K562 (cell line): ENCODE measurements around the gene ACOX1. TPM values are rescaled to one million over a fixed set of nuclear protein-coding genes. Genes with fewer than 3 reads are reported as not detected.
A peak's percentile ranks its signal among the peaks of the same experiment; 100 is the strongest.

Source experiments
- ATAC-seq: fragments of 200-7000 bp; cut with Tn5 transposase; 3 replicates; pipeline ENCODE4 v1.9.1; 2020; ENCODE audit warnings: moderate library complexity
- BruUV-seq: library from RNA; stranded (reverse); fragments of 400-500 nt; replicated peaks from 2 replicates; lab custom pipeline; 2021; lab: Mats Ljungman, UMichigan
- CTCF ChIA-PET: fragments of 300-600 bp; formaldehyde crosslinking; extraction: SDS; loops from one replicate; lab custom pipeline; 2021; ENCODE audit warnings: low intra/inter-chr PET ratio; lab: Yijun Ruan, JAX
- POLR2A ChIA-PET: fragments of 300-600, 350-650 bp; sonication (Branson Sonifier 250); formaldehyde crosslinking; extraction: SDS; loops from one replicate; lab custom pipeline; 2021; ENCODE audit warnings: antibody characterized with exemption, inconsistent platforms; lab: Yijun Ruan, JAX
- DNase-seq, 4 experiments: peaks; one replicate each; pipeline versions ENCODE4 v3.0.0 to v3.0.0-alpha.2; 2011 to 2018; ENCODE audit warnings: low spot score in 3 of 4, mixed read lengths in 3 of 4; ENCODE audit errors: extremely low read depth in 1 of 4
- FAIRE-seq: peaks from 2 replicates; lab custom pipeline; 2011; peaks lifted over from hg19 to GRCh38; lab: Jason Lieb, UNC
- H2AFZ ChIP-seq: 2 replicates; pipeline ENCODE4 v1.6.0; 2011; ENCODE audit warnings: low read depth, low read length, control low read depth, inconsistent platforms
- H3K27ac ChIP-seq: fragments of 200-600 bp; 3 replicates; pipeline ENCODE4 v1.8.0; 2011; ENCODE audit warnings: low read depth, mild to moderate bottlenecking, control low read depth, inconsistent platforms, low read length, moderate library complexity, mixed read lengths; ENCODE audit errors: extremely low read depth
- H3K27me3 ChIP-seq, 2 experiments: fragments of 300-600 bp in 1 of 2; 2 replicates in 1 of 2; 3 replicates in 1 of 2; pipeline versions ENCODE4 v1.6.0 to v1.8.0; 2011; ENCODE audit warnings: inconsistent platforms in 2 of 2, low read length in 2 of 2, mild to moderate bottlenecking in 1 of 2, mixed read lengths in 1 of 2, moderate library complexity in 1 of 2; ENCODE audit not compliant: control insufficient read depth in 2 of 2, insufficient read depth in 2 of 2
- H3K36me3 ChIP-seq: fragments of 300-600 bp; 3 replicates; pipeline ENCODE4 v1.8.0; 2011; ENCODE audit warnings: mild to moderate bottlenecking, low read length, inconsistent platforms; ENCODE audit not compliant: control insufficient read depth, insufficient read depth
- H3K4me1 ChIP-seq, 2 experiments: fragments of 200-600 bp in 1 of 2; replicated peaks in 1 of 2; 2 replicates in 1 of 2; 3 replicates in 1 of 2; pipeline versions ENCODE4 v1.5.1 to v1.8.0; 2011; ENCODE audit warnings: inconsistent platforms in 2 of 2, low read length in 2 of 2, mild to moderate bottlenecking in 1 of 2, mixed read lengths in 1 of 2, moderate library complexity in 1 of 2; ENCODE audit not compliant: control insufficient read depth in 2 of 2, insufficient read depth in 2 of 2
- H3K4me2 ChIP-seq: 2 replicates; pipeline ENCODE4 v1.6.1; 2011; ENCODE audit warnings: low read length, control low read depth, inconsistent platforms, mixed read lengths; ENCODE audit not compliant: insufficient read depth
- H3K4me3 ChIP-seq: fragments of 200-600 bp; sonication (generic), shearing (Covaris generic); 2 replicates; pipeline ENCODE4 v1.5.1; 2016; ENCODE audit warnings: control low read depth, inconsistent platforms
- H3K79me2 ChIP-seq: fragments of 200-600 bp; 3 replicates; pipeline ENCODE4 v1.8.0; 2011; ENCODE audit warnings: low read length, inconsistent platforms; ENCODE audit not compliant: control insufficient read depth, insufficient read depth
- H3K9ac ChIP-seq, 2 experiments: 2 replicates each; pipeline versions ENCODE4 v1.6.0 to v1.6.1; 2011; ENCODE audit warnings: low read depth in 2 of 2, low read length in 2 of 2, control low read depth in 1 of 2, inconsistent platforms in 1 of 2, mild to moderate bottlenecking in 1 of 2, mixed read lengths in 1 of 2; ENCODE audit not compliant: insufficient read depth in 1 of 2
- H3K9me1 ChIP-seq: one replicate; pipeline ENCODE4 v1.6.0; 2011; ENCODE audit warnings: inconsistent platforms, mild to moderate bottlenecking, low read length, moderate library complexity; ENCODE audit not compliant: control insufficient read depth, insufficient read depth
- H3K9me3 ChIP-seq: replicated peaks from 2 replicates; pipeline ENCODE4 v1.5.1; 2011; ENCODE audit warnings: low read depth, low read length, inconsistent platforms; ENCODE audit not compliant: control insufficient read depth, insufficient read depth
- H4K20me1 ChIP-seq: replicated peaks from 2 replicates; pipeline ENCODE4 v1.6.1; 2011; ENCODE audit warnings: low read length, inconsistent platforms, mixed read lengths; ENCODE audit not compliant: control insufficient read depth, insufficient read depth
- ZNF239 ChIP-seq: fragments of 250-450 bp; sonication (Bioruptor Pico); IDR thresholded peaks from 2 replicates; pipeline ENCODE4 v1.4.0; 2020; ENCODE audit warnings: mild to moderate bottlenecking
- WGBS: fragments of 100-300 bp; shearing (Covaris generic); methylation state at CpG from one replicate; pipeline ENCODE4 v1.1.6; 2016; ENCODE audit warnings: low coverage, mixed read lengths; ENCODE audit not compliant: insufficient coverage; ENCODE audit errors: missing lambda C conversion rate; 5-methylcytosine and 5-hydroxymethylcytosine counted together
- in situ Hi-C: fragments of 300-500 bp; cut with MboI; formaldehyde crosslinking; loops from 4 replicates; pipeline ENCODE4 v1.15.0; 2018; ENCODE audit warnings: inconsistent platforms, mixed read lengths
- intact Hi-C: fragments of 100-400 bp; cut with micrococcal nuclease; formaldehyde crosslinking; loops from 2 replicates; pipeline ENCODE4 v1.14.2; 2022
- polyA plus RNA-seq, 8 experiments: library from polyadenylated mRNA; depleted of rRNA in 4 of 8; stranded (reverse) in 5 of 8; unstranded in 3 of 8; fragments of >200 nt; fragmentation: Nextera tagmentation in 2 of 8; fragmentation: Illumina TruSeq in 1 of 8; extraction: Ambion mirVana in 2 of 8; extraction: Trizol in 1 of 8; gene quantifications; 2 replicates each; pipeline versions ENCODE4 v1.2.1 to v1.2.3, GENCODE V29; 2011 to 2014; ENCODE audit warnings: inconsistent platforms in 1 of 8, missing spikeins in 1 of 8
- total RNA-seq, 7 experiments: library from RNA; depleted of rRNA in 6 of 7; stranded (reverse); fragments of >200 nt in 6 of 7; fragmentation: Illumina TruSeq in 2 of 7; extraction: Trizol in 2 of 7; gene quantifications; 2 replicates each; pipeline versions ENCODE4 v1.2.1 to v1.2.3, GENCODE V29; 2011 to 2021; ENCODE audit warnings: low replicate concordance in 1 of 7
- TF ChIP-seq, protein P1 (sequence below): sonication (generic); formaldehyde crosslinking; IDR thresholded peaks from 2 replicates; pipeline ENCODE4 v1.8.1; 2023; ENCODE audit warnings: mild to moderate bottlenecking, missing genetic modification reagents
- TF ChIP-seq, protein P2 (sequence below), 2 experiments: IDR thresholded peaks; 2 replicates each; pipeline ENCODE4 v1.6.1; 2011; ENCODE audit warnings: borderline replicate concordance in 1 of 2, control low read depth in 1 of 2, low read depth in 1 of 2, low read length in 1 of 2, mild to moderate bottlenecking in 1 of 2, mixed read lengths in 1 of 2, moderate library complexity in 1 of 2; ENCODE audit not compliant: insufficient read depth in 1 of 2, insufficient read length in 1 of 2, poor library complexity in 1 of 2, severe bottlenecking in 1 of 2; ENCODE audit errors: extremely low read depth in 1 of 2
- TF ChIP-seq, protein P3 (sequence below): fragments of 450-650 bp; formaldehyde crosslinking; IDR thresholded peaks from 2 replicates; pipeline ENCODE4 v1.4.0; 2020; ENCODE audit warnings: mild to moderate bottlenecking

ACOX1 gene
- total and polyA plus RNA-seq, 9 of the 15 experiments (the other 6 are each of a cell fraction or from before 2014, with no cell fraction given), result 7.8 to 24.1 (median 14.5) TPM

DNA sequence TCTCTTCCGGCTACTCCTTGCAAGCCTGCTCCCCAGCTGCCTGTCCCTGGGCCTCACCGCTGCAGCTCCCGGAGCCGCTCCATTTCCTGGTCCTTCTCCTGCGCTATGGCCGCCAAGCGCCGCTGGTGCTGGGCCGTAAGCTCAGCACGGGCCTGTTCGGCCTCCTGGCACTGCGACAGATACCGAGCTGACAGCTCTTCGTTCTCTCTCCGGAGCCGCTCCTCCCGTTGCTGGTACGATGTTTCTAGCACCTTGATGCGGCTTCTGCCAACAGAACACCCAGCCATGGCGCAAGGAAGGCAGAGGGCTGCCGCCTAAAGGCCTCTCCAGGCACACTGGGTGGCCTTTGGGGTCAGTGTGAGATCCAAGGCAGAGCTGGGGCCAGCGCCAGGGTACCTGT is 59.4 kb downstream of the ACOX1 start:
- Histone ChIP-seq H3K4me1 (peaks cover 0 to 42% of the 10 kb centered on the region in 2 experiments; a peak in 2 of 5 replicates), H3K36me3 (0 out of 3 replicates have a peak, but pooled peaks cover 3% of the 10 kb centered on the region), H3K9me1 (no peaks in the 10 kb centered on the region), H3K27ac (no peak overlapping the region), H2AFZ (no peak overlapping the region), H3K27me3 (no peaks in the 10 kb centered on the region), H3K9me3 (no peaks in the 10 kb centered on the region), H4K20me1 (no peaks in the 10 kb centered on the region), H3K9ac (peak overlapping the region in 1 of 2 experiments; percentile 71; a peak in 2 of 4 replicates), H3K4me2 (no peak overlapping the region), H3K79me2 (no peaks in the 10 kb centered on the region), H3K4me3 (no peak overlapping the region)
- intact Hi-C loops, result no loop called here
- WGBS, result 88% methylated on average over 15 of the region's 22 CpGs
- BruUV-seq, result no TSS peak
- TF ChIP-seq ZNF239 (CRISPR knock-in tag), result no peak
- TF ChIP-seq, protein P1, sequence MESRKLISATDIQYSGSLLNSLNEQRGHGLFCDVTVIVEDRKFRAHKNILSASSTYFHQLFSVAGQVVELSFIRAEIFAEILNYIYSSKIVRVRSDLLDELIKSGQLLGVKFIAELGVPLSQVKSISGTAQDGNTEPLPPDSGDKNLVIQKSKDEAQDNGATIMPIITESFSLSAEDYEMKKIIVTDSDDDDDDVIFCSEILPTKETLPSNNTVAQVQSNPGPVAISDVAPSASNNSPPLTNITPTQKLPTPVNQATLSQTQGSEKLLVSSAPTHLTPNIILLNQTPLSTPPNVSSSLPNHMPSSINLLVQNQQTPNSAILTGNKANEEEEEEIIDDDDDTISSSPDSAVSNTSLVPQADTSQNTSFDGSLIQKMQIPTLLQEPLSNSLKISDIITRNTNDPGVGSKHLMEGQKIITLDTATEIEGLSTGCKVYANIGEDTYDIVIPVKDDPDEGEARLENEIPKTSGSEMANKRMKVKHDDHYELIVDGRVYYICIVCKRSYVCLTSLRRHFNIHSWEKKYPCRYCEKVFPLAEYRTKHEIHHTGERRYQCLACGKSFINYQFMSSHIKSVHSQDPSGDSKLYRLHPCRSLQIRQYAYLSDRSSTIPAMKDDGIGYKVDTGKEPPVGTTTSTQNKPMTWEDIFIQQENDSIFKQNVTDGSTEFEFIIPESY, result peak; percentile 84
- in situ Hi-C loops, result no loop called here
- FAIRE-seq (no peak), ATAC-seq (no peak), DNase-seq (no peak)
- ChIA-PET POLR2A (interaction anchor here (0.6 to 1.8 kb wide), 5 partner anchors 8 to 59 kb away, joined by 3 to 7 read pairs (median 5); partner anchors contain the start of genes ACOX1 and TEN1), CTCF (no interaction called here)

DNA sequence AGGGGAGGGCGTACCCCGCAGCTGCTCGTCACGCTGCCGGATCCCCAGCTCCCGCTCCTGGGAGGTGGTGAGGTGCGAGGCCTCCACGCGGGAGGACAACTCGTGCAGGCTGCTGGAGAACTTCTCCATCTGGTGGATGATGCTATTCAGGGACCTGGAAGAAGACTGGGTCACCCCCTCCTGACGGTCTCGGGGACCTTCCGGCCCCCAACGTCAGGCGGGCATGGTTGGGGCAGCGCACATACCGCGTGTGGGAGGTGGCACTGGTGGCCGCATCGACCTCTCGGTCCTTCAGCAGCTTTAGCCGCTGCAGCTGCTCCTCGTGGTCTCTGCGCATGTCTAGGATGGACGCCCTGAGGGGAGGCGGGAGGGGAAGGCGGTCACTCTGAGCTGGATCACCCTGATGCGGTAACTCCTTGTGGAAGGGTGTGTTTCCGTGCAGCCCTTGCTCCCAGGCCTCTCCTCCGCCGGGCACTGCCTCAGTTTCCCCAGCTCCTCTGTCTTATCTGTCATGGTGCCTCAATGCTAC is 61.0 kb downstream of the ACOX1 start:
- Histone ChIP-seq H3K36me3 (0 out of 3 replicates have a peak, but pooled peaks cover 3% of the 10 kb centered on the region), H3K27ac (no peak overlapping the region), H3K9me3 (no peaks in the 10 kb centered on the region), H3K4me3 (no peak overlapping the region), H3K4me1 (peaks cover 0 to 48% of the 10 kb centered on the region in 2 experiments; a peak in 2 of 5 replicates), H2AFZ (no peak overlapping the region), H3K9me1 (no peaks in the 10 kb centered on the region), H3K4me2 (no peak overlapping the region), H3K27me3 (no peaks in the 10 kb centered on the region), H4K20me1 (no peaks in the 10 kb centered on the region), H3K79me2 (no peaks in the 10 kb centered on the region), H3K9ac (no peak overlapping the region)
- ChIA-PET CTCF (no interaction called here), POLR2A (interaction anchor here (0.7 to 1.1 kb wide), 4 partner anchors 9 to 262 kb away, joined by 3 to 5 read pairs (median 4); no protein-coding TSS in a partner anchor)
- 82% methylated on average over 21 of the region's 31 CpGs for WGBS
- intact Hi-C loops (no loop called here), in situ Hi-C loops (no loop called here)
- no peak for DNase-seq
- no TSS peak for BruUV-seq
- ATAC-seq, result no peak
- FAIRE-seq, result no peak
- TF ChIP-seq, protein P2, sequence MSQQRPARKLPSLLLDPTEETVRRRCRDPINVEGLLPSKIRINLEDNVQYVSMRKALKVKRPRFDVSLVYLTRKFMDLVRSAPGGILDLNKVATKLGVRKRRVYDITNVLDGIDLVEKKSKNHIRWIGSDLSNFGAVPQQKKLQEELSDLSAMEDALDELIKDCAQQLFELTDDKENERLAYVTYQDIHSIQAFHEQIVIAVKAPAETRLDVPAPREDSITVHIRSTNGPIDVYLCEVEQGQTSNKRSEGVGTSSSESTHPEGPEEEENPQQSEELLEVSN (IDR thresholded peaks at IDR 0.05; ENCODE audit: borderline replicate concordance in 1 of 2, extremely low read depth in 1 of 2, insufficient read depth in 1 of 2, insufficient read length in 1 of 2, low read depth in 1 of 2, low read length in 1 of 2, poor library complexity in 1 of 2, severe bottlenecking in 1 of 2), result peak in 1 of 2 experiments; percentile 45
- TF ChIP-seq, protein P3, sequence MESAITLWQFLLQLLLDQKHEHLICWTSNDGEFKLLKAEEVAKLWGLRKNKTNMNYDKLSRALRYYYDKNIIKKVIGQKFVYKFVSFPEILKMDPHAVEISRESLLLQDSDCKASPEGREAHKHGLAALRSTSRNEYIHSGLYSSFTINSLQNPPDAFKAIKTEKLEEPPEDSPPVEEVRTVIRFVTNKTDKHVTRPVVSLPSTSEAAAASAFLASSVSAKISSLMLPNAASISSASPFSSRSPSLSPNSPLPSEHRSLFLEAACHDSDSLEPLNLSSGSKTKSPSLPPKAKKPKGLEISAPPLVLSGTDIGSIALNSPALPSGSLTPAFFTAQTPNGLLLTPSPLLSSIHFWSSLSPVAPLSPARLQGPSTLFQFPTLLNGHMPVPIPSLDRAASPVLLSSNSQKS, result no peak
